ENCODE data around the gene DPH1.

The DPH1 gene

GRCh38 chr17:2077040-2077439, 47.1 kb downstream of the DPH1 start:
- Histone ChIP-seq H3K9me3 (ENCODE audit: insufficient read depth, low read length) (no peaks in the 10 kb centered on the region), H3K9ac (ENCODE audit: insufficient read length, low read depth) (peak overlapping the region; percentile 33), H3K4me3 (ENCODE audit: insufficient read length, low read depth) (no peak overlapping the region), H3K4me1 (ENCODE audit: insufficient read depth, insufficient read length) (peaks cover 15% of the 10 kb centered on the region), H3K27me3 (ENCODE audit: insufficient read depth, insufficient read length) (no peaks in the 10 kb centered on the region), H3K36me3 (ENCODE audit: insufficient read depth, insufficient read length, low read length) (peaks cover 28% of the 10 kb centered on the region)
- DNase-seq (ENCODE audit: low read depth, low spot score) = no peak
- TF ChIP-seq SUZ12 (IDR thresholded peaks at IDR 0.05; ENCODE audit: extremely low read depth, insufficient read depth, insufficient read length) (no peak), YY1 (IDR thresholded peaks at IDR 0.05; ENCODE audit: insufficient read depth, insufficient read length) (no peak), ZNF274 (IDR thresholded peaks at IDR 0.05; ENCODE audit: low read depth, low read length) (no peak)

- Histone ChIP-seq H3K4me3 (ENCODE audit: insufficient read length, low read depth) (no peak overlapping the region), H3K4me1 (ENCODE audit: insufficient read depth, insufficient read length) (peaks cover 11% of the 10 kb centered on the region), H3K27me3 (ENCODE audit: insufficient read depth, insufficient read length) (no peaks in the 10 kb centered on the region), H3K9ac (ENCODE audit: insufficient read length, low read depth) (no peak overlapping the region), H3K9me3 (ENCODE audit: insufficient read depth, low read length) (no peaks in the 10 kb centered on the region), H3K36me3 (ENCODE audit: insufficient read depth, insufficient read length, low read length) (peaks cover 30% of the 10 kb centered on the region)
- TF ChIP-seq ZNF274 (IDR thresholded peaks at IDR 0.05; ENCODE audit: low read depth, low read length) (no peak), SUZ12 (IDR thresholded peaks at IDR 0.05; ENCODE audit: extremely low read depth, insufficient read depth, insufficient read length) (no peak), YY1 (IDR thresholded peaks at IDR 0.05; ENCODE audit: insufficient read depth, insufficient read length) (no peak)
- DNase-seq (ENCODE audit: low read depth, low spot score) = no peak
These were observed 51.6 kb downstream of the DPH1 start for GRCh38 chr17:2081564-2081963.

GRCh38 chr17:2082003-2082781, 52.2 kb downstream of the DPH1 start:
- Histone ChIP-seq H3K36me3 (ENCODE audit: insufficient read depth, insufficient read length, low read length) (peaks cover 27% of the 10 kb centered on the region), H3K9ac (ENCODE audit: insufficient read length, low read depth) (no peak overlapping the region)

GRCh38 chr17:2083613-2084035, 53.7 kb downstream of the DPH1 start:
- H3K4me1 ChIP-seq (ENCODE audit: insufficient read depth, insufficient read length) = peaks cover 6% of the 10 kb centered on the region
- H3K27me3 ChIP-seq (ENCODE audit: insufficient read depth, insufficient read length) = no peaks in the 10 kb centered on the region
- TF ChIP-seq YY1 (IDR thresholded peaks at IDR 0.05; ENCODE audit: insufficient read depth, insufficient read length) (no peak), ZNF274 (IDR thresholded peaks at IDR 0.05; ENCODE audit: low read depth, low read length) (no peak), SUZ12 (IDR thresholded peaks at IDR 0.05; ENCODE audit: extremely low read depth, insufficient read depth, insufficient read length) (no peak)
- peaks cover 16% of the 10 kb centered on the region for H3K36me3 ChIP-seq (ENCODE audit: insufficient read depth, insufficient read length, low read length)
- H3K4me3 ChIP-seq (ENCODE audit: insufficient read length, low read depth) = no peak overlapping the region
- no peak for DNase-seq (ENCODE audit: low read depth, low spot score)
- peak overlapping the region; percentile 21 for H3K9ac ChIP-seq (ENCODE audit: insufficient read length, low read depth)
- no peaks in the 10 kb centered on the region for H3K9me3 ChIP-seq (ENCODE audit: insufficient read depth, low read length)

More at GRCh38 chr17:2082003-2082781, 52.2 kb downstream of the DPH1 start:
- TF ChIP-seq YY1 (IDR thresholded peaks at IDR 0.05; ENCODE audit: insufficient read depth, insufficient read length) (no peak), ZNF274 (IDR thresholded peaks at IDR 0.05; ENCODE audit: low read depth, low read length) (no peak), SUZ12 (IDR thresholded peaks at IDR 0.05; ENCODE audit: extremely low read depth, insufficient read depth, insufficient read length) (no peak)
- Histone ChIP-seq H3K9me3 (ENCODE audit: insufficient read depth, low read length) (no peaks in the 10 kb centered on the region), H3K4me1 (ENCODE audit: insufficient read depth, insufficient read length) (peaks cover 6% of the 10 kb centered on the region), H3K27me3 (ENCODE audit: insufficient read depth, insufficient read length) (no peaks in the 10 kb centered on the region), H3K4me3 (ENCODE audit: insufficient read length, low read depth) (no peak overlapping the region)
- DNase-seq (ENCODE audit: low read depth, low spot score) = no peak

GRCh38 chr17:2084036-2084765, 54.2 kb downstream of the DPH1 start:
- no peaks in the 10 kb centered on the region for H3K9me3 ChIP-seq (ENCODE audit: insufficient read depth, low read length)
- no peaks in the 10 kb centered on the region for H3K27me3 ChIP-seq (ENCODE audit: insufficient read depth, insufficient read length)
- peaks cover 6% of the 10 kb centered on the region for H3K4me1 ChIP-seq (ENCODE audit: insufficient read depth, insufficient read length)
- H3K36me3 ChIP-seq (ENCODE audit: insufficient read depth, insufficient read length, low read length) = peaks cover 16% of the 10 kb centered on the region
- no peak overlapping the region for H3K4me3 ChIP-seq (ENCODE audit: insufficient read length, low read depth)
- TF ChIP-seq SUZ12 (IDR thresholded peaks at IDR 0.05; ENCODE audit: extremely low read depth, insufficient read depth, insufficient read length) = no peak
- no peak for TF ChIP-seq YY1 (IDR thresholded peaks at IDR 0.05; ENCODE audit: insufficient read depth, insufficient read length)
- TF ChIP-seq ZNF274 (IDR thresholded peaks at IDR 0.05; ENCODE audit: low read depth, low read length) = no peak
- peak overlapping the region; percentile 21 for H3K9ac ChIP-seq (ENCODE audit: insufficient read length, low read depth)
- DNase-seq (ENCODE audit: low read depth, low spot score) = no peak

GRCh38 chr17:2084766-2085647, 55.1 kb downstream of the DPH1 start:
- H3K36me3 ChIP-seq (ENCODE audit: insufficient read depth, insufficient read length, low read length) = peaks cover 14% of the 10 kb centered on the region
- H3K27me3 ChIP-seq (ENCODE audit: insufficient read depth, insufficient read length) = no peaks in the 10 kb centered on the region
- no peak overlapping the region for H3K9ac ChIP-seq (ENCODE audit: insufficient read length, low read depth)
- DNase-seq (ENCODE audit: low read depth, low spot score) = no peak
- peaks cover 10% of the 10 kb centered on the region for H3K4me1 ChIP-seq (ENCODE audit: insufficient read depth, insufficient read length)
- H3K9me3 ChIP-seq (ENCODE audit: insufficient read depth, low read length) = no peaks in the 10 kb centered on the region
- H3K4me3 ChIP-seq (ENCODE audit: insufficient read length, low read depth) = no peak overlapping the region
- TF ChIP-seq YY1 (IDR thresholded peaks at IDR 0.05; ENCODE audit: insufficient read depth, insufficient read length) (no peak), SUZ12 (IDR thresholded peaks at IDR 0.05; ENCODE audit: extremely low read depth, insufficient read depth, insufficient read length) (no peak), ZNF274 (IDR thresholded peaks at IDR 0.05; ENCODE audit: low read depth, low read length) (no peak)
